Osteoblast (primary cell): ENCODE results near the gene ANO1. TPM values are rescaled to one million over a fixed set of nuclear protein-coding genes. Genes with fewer than 3 reads are reported as not detected.
A peak's percentile ranks its signal among the peaks of the same experiment; 100 is the strongest.

ENCODE experiments used
- DNase-seq: peaks from one replicate; pipeline ENCODE4 v3.0.0; 2011; ENCODE audit warnings: low spot score, mixed read lengths; ENCODE audit not compliant: insufficient read length; ENCODE audit errors: missing footprints
- H2AFZ ChIP-seq: 2 replicates; pipeline ENCODE4 v1.6.0; 2011; ENCODE audit warnings: mild to moderate bottlenecking, low read length
- H3K27ac ChIP-seq: 2 replicates; pipeline ENCODE4 v1.5.1; 2011; ENCODE audit warnings: mild to moderate bottlenecking, low read depth, low read length, moderate library complexity
- H3K27me3 ChIP-seq: 2 replicates; pipeline ENCODE4 v1.6.0; 2012; ENCODE audit warnings: mild to moderate bottlenecking, control low read depth, inconsistent platforms, low read length, moderate library complexity; ENCODE audit not compliant: insufficient read depth
- H3K36me3 ChIP-seq: 2 replicates; pipeline ENCODE4 v1.5.1; 2011; ENCODE audit warnings: mild to moderate bottlenecking, low read length, control low read depth, moderate library complexity; ENCODE audit not compliant: insufficient read depth
- H3K4me1 ChIP-seq: 2 replicates; pipeline ENCODE4 v1.5.1; 2011; ENCODE audit warnings: mild to moderate bottlenecking, low read length, control low read depth, moderate library complexity; ENCODE audit not compliant: insufficient read depth
- H3K4me2 ChIP-seq: 2 replicates; pipeline ENCODE4 v1.6.0; 2011; ENCODE audit warnings: mild to moderate bottlenecking, low read length; ENCODE audit not compliant: insufficient read depth
- H3K4me3 ChIP-seq: fragments of 200-600 bp; sonication (generic); 3 replicates; pipeline ENCODE4 v1.5.1; 2012; ENCODE audit warnings: mild to moderate bottlenecking, low read length, inconsistent platforms; ENCODE audit not compliant: insufficient read depth
- H3K79me2 ChIP-seq: 2 replicates; pipeline ENCODE4 v1.6.0; 2012; ENCODE audit warnings: mild to moderate bottlenecking, low read length, control low read depth, inconsistent platforms; ENCODE audit not compliant: insufficient read depth
- H3K9me3 ChIP-seq: 2 replicates; pipeline ENCODE4 v1.5.1; 2011; ENCODE audit warnings: low read depth, low read length, control low read depth
- H4K20me1 ChIP-seq: 2 replicates; pipeline ENCODE4 v1.6.0; 2012; ENCODE audit warnings: mild to moderate bottlenecking, low read length, control low read depth; ENCODE audit not compliant: insufficient read depth
- total RNA-seq: library from RNA; depleted of rRNA; stranded (reverse); fragments of >200 nt; gene quantifications from 2 replicates; pipeline ENCODE4 v1.2.3, GENCODE V29; 2012
- TF ChIP-seq, protein P1 (sequence below): IDR thresholded peaks from 2 replicates; pipeline ENCODE4 v1.5.1; 2011; ENCODE audit warnings: mild to moderate bottlenecking, low read depth, low read length, moderate library complexity; ENCODE audit errors: extremely low read depth

The ANO1 gene
- total RNA-seq, 1 donor = not detected

DNA sequence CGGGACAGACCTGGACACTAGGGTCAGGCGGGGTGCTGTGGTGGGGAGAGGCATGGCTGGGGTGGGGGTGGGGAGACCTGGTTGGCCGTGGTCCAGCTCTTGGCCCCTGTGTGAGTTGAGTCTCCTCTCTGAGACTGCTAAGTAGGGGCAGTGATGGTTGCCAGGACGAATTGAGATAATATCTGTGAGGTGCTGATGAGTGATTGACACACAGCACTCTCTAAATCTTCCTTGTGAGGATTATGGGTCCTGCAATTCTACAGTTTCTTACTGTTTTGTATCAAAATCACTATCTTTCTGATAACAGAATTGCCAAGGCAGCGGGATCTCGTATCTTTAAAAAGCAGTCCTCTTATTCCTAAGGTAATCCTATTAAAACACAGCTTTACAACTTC lies 128.9 kb downstream of the ANO1 start:
- Histone ChIP-seq H2AFZ (no peak overlapping the region), H3K36me3 (peaks cover 46% of the 10 kb centered on the region), H4K20me1 (peaks cover 48% of the 10 kb centered on the region), H3K4me1 (peaks cover 35% of the 10 kb centered on the region), H3K9me3 (no peaks in the 10 kb centered on the region), H3K27me3 (no peaks in the 10 kb centered on the region), H3K79me2 (peaks cover 57% of the 10 kb centered on the region), H3K27ac (peak overlapping the region; percentile 19), H3K4me3 (no peak overlapping the region), H3K4me2 (no peak overlapping the region)
- TF ChIP-seq, protein P1, sequence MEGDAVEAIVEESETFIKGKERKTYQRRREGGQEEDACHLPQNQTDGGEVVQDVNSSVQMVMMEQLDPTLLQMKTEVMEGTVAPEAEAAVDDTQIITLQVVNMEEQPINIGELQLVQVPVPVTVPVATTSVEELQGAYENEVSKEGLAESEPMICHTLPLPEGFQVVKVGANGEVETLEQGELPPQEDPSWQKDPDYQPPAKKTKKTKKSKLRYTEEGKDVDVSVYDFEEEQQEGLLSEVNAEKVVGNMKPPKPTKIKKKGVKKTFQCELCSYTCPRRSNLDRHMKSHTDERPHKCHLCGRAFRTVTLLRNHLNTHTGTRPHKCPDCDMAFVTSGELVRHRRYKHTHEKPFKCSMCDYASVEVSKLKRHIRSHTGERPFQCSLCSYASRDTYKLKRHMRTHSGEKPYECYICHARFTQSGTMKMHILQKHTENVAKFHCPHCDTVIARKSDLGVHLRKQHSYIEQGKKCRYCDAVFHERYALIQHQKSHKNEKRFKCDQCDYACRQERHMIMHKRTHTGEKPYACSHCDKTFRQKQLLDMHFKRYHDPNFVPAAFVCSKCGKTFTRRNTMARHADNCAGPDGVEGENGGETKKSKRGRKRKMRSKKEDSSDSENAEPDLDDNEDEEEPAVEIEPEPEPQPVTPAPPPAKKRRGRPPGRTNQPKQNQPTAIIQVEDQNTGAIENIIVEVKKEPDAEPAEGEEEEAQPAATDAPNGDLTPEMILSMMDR = no peak
- peak; percentile 48 for DNase-seq

DNA sequence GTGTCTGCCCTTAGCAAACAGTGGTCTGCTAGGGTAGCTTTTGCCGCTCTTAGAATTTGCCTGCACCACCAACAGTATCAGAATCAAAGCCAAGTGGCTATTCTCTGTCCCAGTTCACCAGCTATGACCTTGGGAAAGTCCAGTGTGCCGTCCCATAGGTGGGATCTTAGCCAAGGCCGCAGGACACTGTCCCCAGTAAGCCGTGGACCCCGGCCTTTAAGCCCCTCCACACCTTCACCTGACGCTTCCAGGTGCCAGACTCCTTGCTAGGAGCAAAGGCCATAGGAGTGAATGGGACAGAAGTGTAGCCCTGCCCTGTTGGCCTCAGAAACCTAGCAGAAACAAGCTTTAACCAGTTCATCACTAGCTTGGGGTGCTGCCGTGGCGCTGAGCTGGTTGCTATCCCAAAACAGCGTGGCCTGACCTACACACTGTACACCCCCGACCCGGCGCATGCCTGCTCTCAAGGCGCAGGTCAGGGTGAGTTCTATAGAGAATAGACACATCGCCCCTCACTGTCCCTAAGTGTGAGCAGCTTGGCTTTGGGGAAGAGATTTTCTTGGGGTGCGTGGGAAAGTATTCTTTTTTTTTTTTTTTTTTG lies 129.5 kb downstream of the ANO1 start:
- Histone ChIP-seq H3K36me3 (peaks cover 46% of the 10 kb centered on the region), H4K20me1 (peaks cover 48% of the 10 kb centered on the region), H3K79me2 (peaks cover 57% of the 10 kb centered on the region)

DNA sequence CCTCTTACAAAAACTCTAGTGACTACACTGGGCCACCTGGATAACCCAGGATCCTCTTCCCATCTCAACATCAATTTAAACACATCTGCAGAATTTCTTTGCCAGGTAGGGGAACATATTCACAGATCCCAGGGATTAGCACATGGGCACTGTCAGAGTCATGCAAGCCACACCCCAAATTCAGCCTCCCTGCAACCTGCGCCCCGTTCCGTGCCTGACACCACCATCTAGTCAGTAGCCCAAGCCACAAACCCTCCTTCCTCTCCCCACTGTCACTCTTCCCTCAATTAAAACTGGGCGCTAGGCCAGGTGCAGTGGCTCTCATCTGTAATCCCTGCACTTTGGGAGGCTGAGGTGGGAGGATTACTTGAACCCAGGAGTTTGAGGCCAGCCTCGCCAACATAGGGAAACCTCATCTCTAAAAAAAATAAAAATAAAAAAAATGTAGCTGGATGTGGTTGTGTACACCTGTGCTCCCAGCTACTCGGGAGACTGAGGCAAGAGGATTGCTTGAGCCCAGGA lies 131.3 kb downstream of the ANO1 start:
- H3K4me1 ChIP-seq = peaks cover 24% of the 10 kb centered on the region
- H3K4me2 ChIP-seq = peak overlapping the region; percentile 21
- H2AFZ ChIP-seq = no peak overlapping the region
- TF ChIP-seq, protein P1 = no peak
- no peaks in the 10 kb centered on the region for H3K9me3 ChIP-seq
- H4K20me1 ChIP-seq = peaks cover 43% of the 10 kb centered on the region
- peaks cover 46% of the 10 kb centered on the region for H3K36me3 ChIP-seq
- DNase-seq = no peak
- H3K4me3 ChIP-seq = no peak overlapping the region
- H3K27ac ChIP-seq = peak overlapping the region; percentile 84
- H3K79me2 ChIP-seq = peaks cover 49% of the 10 kb centered on the region
- H3K27me3 ChIP-seq = no peaks in the 10 kb centered on the region

More for the DNA sequence above, 129.5 kb downstream of the ANO1 start:
- DNase-seq = peak; percentile 17
- peaks cover 30% of the 10 kb centered on the region for H3K4me1 ChIP-seq
- H2AFZ ChIP-seq = no peak overlapping the region
- H3K4me3 ChIP-seq = no peak overlapping the region
- no peaks in the 10 kb centered on the region for H3K9me3 ChIP-seq
- TF ChIP-seq, protein P1 = no peak
- H3K27me3 ChIP-seq = no peaks in the 10 kb centered on the region
- H3K4me2 ChIP-seq = no peak overlapping the region
- peak overlapping the region; percentile 19 for H3K27ac ChIP-seq

DNA sequence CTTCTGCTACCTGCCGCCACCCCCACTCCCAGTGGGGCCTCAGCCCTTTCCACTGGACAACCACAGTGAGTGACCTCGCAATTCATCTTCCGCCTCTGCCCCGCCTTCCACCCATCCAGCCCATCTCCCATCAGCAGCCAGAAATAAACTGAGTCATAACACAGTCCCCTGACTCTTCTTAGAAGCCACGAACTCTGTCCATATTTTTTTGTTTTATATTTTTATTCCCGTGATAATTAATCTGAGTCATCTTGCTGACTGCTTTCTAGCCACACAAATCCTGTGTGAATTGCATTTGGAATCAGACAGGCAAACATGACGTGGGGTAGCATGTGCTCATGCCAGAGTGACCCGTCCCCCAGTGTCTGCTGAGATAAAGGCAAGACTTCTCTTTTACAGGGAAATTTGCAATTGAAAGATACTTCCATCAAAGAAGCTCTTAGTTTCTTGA lies 132.0 kb downstream of the ANO1 start:
- Histone ChIP-seq H3K4me3 (no peak overlapping the region), H3K79me2 (peaks cover 42% of the 10 kb centered on the region), H2AFZ (no peak overlapping the region), H3K27me3 (no peaks in the 10 kb centered on the region), H3K4me2 (peak overlapping the region; percentile 40), H3K27ac (peak overlapping the region; percentile 87), H3K4me1 (peaks cover 18% of the 10 kb centered on the region), H3K9me3 (no peaks in the 10 kb centered on the region), H4K20me1 (peaks cover 36% of the 10 kb centered on the region), H3K36me3 (peaks cover 41% of the 10 kb centered on the region)
- TF ChIP-seq, protein P1 = no peak
- peak; percentile 96 for DNase-seq
